Measurements from ENCODE around the gene NPM1.

- TF ChIP-seq CTCF (conservative IDR thresholded peaks at IDR 0.05; ENCODE audit: low read depth, low read length) (no peak), EZH2 (IDR thresholded peaks at IDR 0.05; ENCODE audit: borderline replicate concordance, low read depth, low read length, poor library complexity, severe bottlenecking) (no peak)
These were observed 39.0 kb downstream of the NPM1 start for GRCh38 chr5:171426680-171427079.
